ENCODE data around the gene NCBP3.

Gene NCBP3

GRCh38 chr17:3766779-3767178 is 79.3 kb downstream of the NCBP3 start:
- Histone ChIP-seq H3K27me3 (ENCODE audit: control insufficient read depth, insufficient read depth, low read length) (no peaks in the 10 kb centered on the region), H3K4me3 (ENCODE audit: low read depth, low read length) (no peak overlapping the region), H3K36me3 (ENCODE audit: control insufficient read depth, insufficient read depth, low read length) (no peaks in the 10 kb centered on the region), H3K9ac (ENCODE audit: low read length) (no peak overlapping the region), H3K9me3 (ENCODE audit: control insufficient read depth, insufficient read depth, low read depth, low read length) (0 out of 2 replicates have a peak, but pooled peaks cover 4% of the 10 kb centered on the region), H3K27ac (ENCODE audit: low read depth, low read length) (no peak overlapping the region), H3K4me1 (ENCODE audit: control insufficient read depth, insufficient read depth, low read length) (no peaks in the 10 kb centered on the region)

GRCh38 chr17:3765981-3766380 is 80.1 kb downstream of the NCBP3 start:
- H3K4me3 ChIP-seq (ENCODE audit: low read depth, low read length), result no peak overlapping the region
- no peak overlapping the region for H3K27ac ChIP-seq (ENCODE audit: low read depth, low read length)

GRCh38 chr17:3763777-3764170 is 82.3 kb downstream of the NCBP3 start:
- Histone ChIP-seq H3K4me1 (ENCODE audit: control insufficient read depth, insufficient read depth, low read length) (no peaks in the 10 kb centered on the region), H3K27me3 (ENCODE audit: control insufficient read depth, insufficient read depth, low read length) (no peaks in the 10 kb centered on the region), H3K9me3 (ENCODE audit: control insufficient read depth, insufficient read depth, low read depth, low read length) (peaks cover 14% of the 10 kb centered on the region), H3K4me3 (ENCODE audit: low read depth, low read length) (no peak overlapping the region), H3K27ac (ENCODE audit: low read depth, low read length) (no peak overlapping the region), H3K9ac (ENCODE audit: low read length) (no peak overlapping the region), H3K36me3 (ENCODE audit: control insufficient read depth, insufficient read depth, low read length) (no peaks in the 10 kb centered on the region)

More at GRCh38 chr17:3765981-3766380, 80.1 kb downstream of the NCBP3 start:
- Histone ChIP-seq H3K27me3 (ENCODE audit: control insufficient read depth, insufficient read depth, low read length) (no peaks in the 10 kb centered on the region), H3K4me1 (ENCODE audit: control insufficient read depth, insufficient read depth, low read length) (no peaks in the 10 kb centered on the region), H3K9ac (ENCODE audit: low read length) (no peak overlapping the region), H3K9me3 (ENCODE audit: control insufficient read depth, insufficient read depth, low read depth, low read length) (0 out of 2 replicates have a peak, but pooled peaks cover 4% of the 10 kb centered on the region), H3K36me3 (ENCODE audit: control insufficient read depth, insufficient read depth, low read length) (no peaks in the 10 kb centered on the region)

- H3K36me3 ChIP-seq (ENCODE audit: control insufficient read depth, insufficient read depth, low read length), result no peaks in the 10 kb centered on the region
- no peak overlapping the region for H3K27ac ChIP-seq (ENCODE audit: low read depth, low read length)
- no peak overlapping the region for H3K4me3 ChIP-seq (ENCODE audit: low read depth, low read length)
- H3K27me3 ChIP-seq (ENCODE audit: control insufficient read depth, insufficient read depth, low read length), result no peaks in the 10 kb centered on the region
- H3K9me3 ChIP-seq (ENCODE audit: control insufficient read depth, insufficient read depth, low read depth, low read length), result peaks cover 14% of the 10 kb centered on the region
- no peak overlapping the region for H3K9ac ChIP-seq (ENCODE audit: low read length)
- no peaks in the 10 kb centered on the region for H3K4me1 ChIP-seq (ENCODE audit: control insufficient read depth, insufficient read depth, low read length)
Observed at GRCh38 chr17:3762922-3763776, 82.9 kb downstream of the NCBP3 start.

- Histone ChIP-seq H3K36me3 (ENCODE audit: control insufficient read depth, insufficient read depth, low read length) (no peaks in the 10 kb centered on the region), H3K27me3 (ENCODE audit: control insufficient read depth, insufficient read depth, low read length) (no peaks in the 10 kb centered on the region), H3K9me3 (ENCODE audit: control insufficient read depth, insufficient read depth, low read depth, low read length) (peaks cover 11% of the 10 kb centered on the region), H3K4me3 (ENCODE audit: low read depth, low read length) (no peak overlapping the region), H3K9ac (ENCODE audit: low read length) (no peak overlapping the region), H3K27ac (ENCODE audit: low read depth, low read length) (no peak overlapping the region), H3K4me1 (ENCODE audit: control insufficient read depth, insufficient read depth, low read length) (no peaks in the 10 kb centered on the region)
Observed at GRCh38 chr17:3761918-3762380, 84.1 kb downstream of the NCBP3 start.

- no peaks in the 10 kb centered on the region for H3K27me3 ChIP-seq (ENCODE audit: control insufficient read depth, insufficient read depth, low read length)
- no peak overlapping the region for H3K27ac ChIP-seq (ENCODE audit: low read depth, low read length)
- peaks cover 11% of the 10 kb centered on the region for H3K9me3 ChIP-seq (ENCODE audit: control insufficient read depth, insufficient read depth, low read depth, low read length)
- no peaks in the 10 kb centered on the region for H3K36me3 ChIP-seq (ENCODE audit: control insufficient read depth, insufficient read depth, low read length)
- H3K9ac ChIP-seq (ENCODE audit: low read length), result no peak overlapping the region
- H3K4me1 ChIP-seq (ENCODE audit: control insufficient read depth, insufficient read depth, low read length), result no peaks in the 10 kb centered on the region
- H3K4me3 ChIP-seq (ENCODE audit: low read depth, low read length), result no peak overlapping the region
Observed at GRCh38 chr17:3761036-3761917, 84.8 kb downstream of the NCBP3 start.

GRCh38 chr17:3759597-3760216 is 86.3 kb downstream of the NCBP3 start:
- Histone ChIP-seq H3K27ac (ENCODE audit: low read depth, low read length) (no peak overlapping the region), H3K9ac (ENCODE audit: low read length) (no peak overlapping the region), H3K36me3 (ENCODE audit: control insufficient read depth, insufficient read depth, low read length) (no peaks in the 10 kb centered on the region), H3K4me1 (ENCODE audit: control insufficient read depth, insufficient read depth, low read length) (no peaks in the 10 kb centered on the region), H3K4me3 (ENCODE audit: low read depth, low read length) (no peak overlapping the region), H3K27me3 (ENCODE audit: control insufficient read depth, insufficient read depth, low read length) (no peaks in the 10 kb centered on the region), H3K9me3 (ENCODE audit: control insufficient read depth, insufficient read depth, low read depth, low read length) (peaks cover 11% of the 10 kb centered on the region)

- Histone ChIP-seq H3K4me3 (ENCODE audit: low read depth, low read length) (peak overlapping the region; percentile 67), H3K9ac (ENCODE audit: low read length) (peak overlapping the region; percentile 62), H3K9me3 (ENCODE audit: control insufficient read depth, insufficient read depth, low read depth, low read length) (peaks cover 11% of the 10 kb centered on the region)
Observed at GRCh38 chr17:3755335-3756030, 90.6 kb downstream of the NCBP3 start.

GRCh38 chr17:3754458-3755334 is 91.3 kb downstream of the NCBP3 start:
- H3K4me3 ChIP-seq (ENCODE audit: low read depth, low read length), result peak overlapping the region; percentile 67
- H3K36me3 ChIP-seq (ENCODE audit: control insufficient read depth, insufficient read depth, low read length), result no peaks in the 10 kb centered on the region
- H3K4me1 ChIP-seq (ENCODE audit: control insufficient read depth, insufficient read depth, low read length), result no peaks in the 10 kb centered on the region
- H3K27me3 ChIP-seq (ENCODE audit: control insufficient read depth, insufficient read depth, low read length), result no peaks in the 10 kb centered on the region
- peaks cover 6% of the 10 kb centered on the region for H3K9me3 ChIP-seq (ENCODE audit: control insufficient read depth, insufficient read depth, low read depth, low read length)
- 0 out of 2 replicates have a peak overlapping the region, but pooled peaks have one; percentile 27 for H3K27ac ChIP-seq (ENCODE audit: low read depth, low read length)
- peak overlapping the region; percentile 62 for H3K9ac ChIP-seq (ENCODE audit: low read length)

More at GRCh38 chr17:3755335-3756030, 90.6 kb downstream of the NCBP3 start:
- Histone ChIP-seq H3K27ac (ENCODE audit: low read depth, low read length) (0 out of 2 replicates have a peak overlapping the region, but pooled peaks have one; percentile 27), H3K27me3 (ENCODE audit: control insufficient read depth, insufficient read depth, low read length) (no peaks in the 10 kb centered on the region), H3K36me3 (ENCODE audit: control insufficient read depth, insufficient read depth, low read length) (no peaks in the 10 kb centered on the region), H3K4me1 (ENCODE audit: control insufficient read depth, insufficient read depth, low read length) (no peaks in the 10 kb centered on the region)

Data from HUES6 (cell line).